ENCODE results near the gene RBBP4. TPM values are rescaled to one million over a fixed set of nuclear protein-coding genes. Genes with fewer than 3 reads are reported as not detected.

Gene RBBP4
- total RNA-seq, 1 donor from 2014 or later = 96.6 TPM

DNA sequence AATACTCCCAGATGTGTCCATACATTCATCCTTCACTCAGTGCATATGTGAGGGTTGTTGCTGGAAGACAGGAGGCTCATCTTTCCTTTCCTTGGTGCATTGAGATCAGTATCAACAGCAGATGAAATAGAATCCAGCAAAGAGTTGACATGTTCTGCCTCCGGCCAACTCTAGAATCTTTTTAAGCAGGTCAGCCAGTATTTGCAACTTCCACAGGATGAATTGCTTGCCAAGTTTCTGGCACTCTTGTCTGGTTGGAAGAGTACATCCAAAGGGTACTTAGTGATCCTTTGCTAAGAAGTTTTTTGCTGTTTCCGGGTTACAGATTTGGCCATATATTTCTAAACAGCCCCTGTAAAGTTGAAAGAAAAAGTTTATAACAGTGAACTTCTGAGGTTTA lies 30.5 kb downstream of the RBBP4 start:
- peaks cover 43% of the 10 kb centered on the region for H3K4me1 ChIP-seq

GRCh38 chr1:32681999-32682398 lies 31.0 kb downstream of the RBBP4 start:
- Histone ChIP-seq H3K36me3 (peaks cover 78% of the 10 kb centered on the region), H3K4me1 (peaks cover 43% of the 10 kb centered on the region), H3K27ac (replicated peaks) (peak overlapping the region; percentile 58), H3K9me3 (replicated peaks) (no peaks in the 10 kb centered on the region), H3K27me3 (ENCODE audit: low read depth) (no peaks in the 10 kb centered on the region), H3K4me3 (no peak overlapping the region)
- intact Hi-C loops (cut with micrococcal nuclease) = no loop called here
- TF ChIP-seq CTCF (IDR thresholded peaks at IDR 0.05; ENCODE audit: borderline replicate concordance) = no peak
- DNase-seq = no peak

More for the DNA sequence above, 30.5 kb downstream of the RBBP4 start:
- TF ChIP-seq CTCF (IDR thresholded peaks at IDR 0.05; ENCODE audit: borderline replicate concordance) = no peak
- no peak for DNase-seq
- intact Hi-C loops (cut with micrococcal nuclease) = no loop called here
- Histone ChIP-seq H3K27ac (replicated peaks) (peak overlapping the region; percentile 58), H3K36me3 (peaks cover 78% of the 10 kb centered on the region), H3K27me3 (ENCODE audit: low read depth) (no peaks in the 10 kb centered on the region), H3K4me3 (no peak overlapping the region), H3K9me3 (replicated peaks) (no peaks in the 10 kb centered on the region)

DNA sequence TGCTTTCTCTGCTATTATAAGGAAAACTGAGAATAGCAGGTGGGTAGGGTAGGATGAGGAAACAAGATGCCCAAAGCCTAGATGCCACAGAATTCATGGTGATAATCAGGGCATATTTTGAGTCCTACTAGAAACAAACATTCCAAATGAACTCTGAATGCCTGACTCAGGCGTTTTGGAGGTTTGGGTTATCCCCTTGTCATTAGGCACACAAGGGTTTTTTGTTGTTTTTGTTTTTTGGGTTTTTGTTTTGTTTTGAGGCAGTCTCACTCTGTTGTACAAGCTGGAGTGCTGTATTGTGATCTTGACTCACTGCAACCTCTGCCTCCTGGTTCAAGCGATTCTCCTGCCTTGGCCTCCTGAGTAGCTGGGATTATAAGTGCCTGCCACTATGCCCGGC lies 32.4 kb downstream of the RBBP4 start:
- Histone ChIP-seq H3K9me3 (replicated peaks) (no peaks in the 10 kb centered on the region), H3K27ac (replicated peaks) (peak overlapping the region; percentile 63), H3K4me3 (no peak overlapping the region), H3K36me3 (peaks cover 66% of the 10 kb centered on the region), H3K27me3 (ENCODE audit: low read depth) (no peaks in the 10 kb centered on the region), H3K4me1 (peaks cover 43% of the 10 kb centered on the region)
- TF ChIP-seq CTCF (IDR thresholded peaks at IDR 0.05; ENCODE audit: borderline replicate concordance) = no peak
- DNase-seq = no peak
- intact Hi-C loops (cut with micrococcal nuclease) = no loop called here

- Histone ChIP-seq H3K36me3 (peaks cover 57% of the 10 kb centered on the region), H3K27ac (replicated peaks) (peak overlapping the region; percentile 63), H3K4me3 (no peak overlapping the region), H3K27me3 (ENCODE audit: low read depth) (no peaks in the 10 kb centered on the region), H3K4me1 (peaks cover 43% of the 10 kb centered on the region), H3K9me3 (replicated peaks) (no peaks in the 10 kb centered on the region)
- TF ChIP-seq CTCF (IDR thresholded peaks at IDR 0.05; ENCODE audit: borderline replicate concordance) = no peak
- intact Hi-C loops (cut with micrococcal nuclease) = no loop called here
- no peak for DNase-seq
These were observed 33.3 kb downstream of the RBBP4 start for GRCh38 chr1:32684167-32684811.

GRCh38 chr1:32685498-32685897 lies 34.5 kb downstream of the RBBP4 start:
- Histone ChIP-seq H3K36me3 (peaks cover 52% of the 10 kb centered on the region), H3K4me1 (peaks cover 43% of the 10 kb centered on the region), H3K9me3 (replicated peaks) (no peaks in the 10 kb centered on the region), H3K4me3 (no peak overlapping the region), H3K27me3 (ENCODE audit: low read depth) (no peaks in the 10 kb centered on the region), H3K27ac (replicated peaks) (peak overlapping the region; percentile 63)
- intact Hi-C loops (cut with micrococcal nuclease) = no loop called here
- DNase-seq = no peak
- no peak for TF ChIP-seq CTCF (IDR thresholded peaks at IDR 0.05; ENCODE audit: borderline replicate concordance)
